ENCODE data around the gene SYNJ2.

The SYNJ2 gene

GRCh38 chr6:157982563-157983405, 1.1 kb downstream of the SYNJ2 start:
- DNase-seq (ENCODE audit: low read depth in 2 of 2): peak; percentile 59 to 62
- peak overlapping the region; percentile 69 to 79 for H3K4me3 ChIP-seq (replicated peaks in 1 of 2; ENCODE audit: low read depth in 2 of 2, low read length in 2 of 2)
- TF ChIP-seq CTCF (IDR thresholded peaks at IDR 0.05; ENCODE audit: low read depth, low read length): peak; percentile 55

- DNase-seq (ENCODE audit: low read depth in 2 of 2): peak in 1 of 2 donors; percentile 20
- no peak for TF ChIP-seq CTCF (IDR thresholded peaks at IDR 0.05; ENCODE audit: low read depth, low read length)
- H3K4me3 ChIP-seq (replicated peaks in 1 of 2; ENCODE audit: low read depth in 2 of 2, low read length in 2 of 2): peak overlapping the region in 1 of 2 donors; percentile 79
Measured at GRCh38 chr6:157983406-157984119, 1.9 kb downstream of the SYNJ2 start.

GRCh38 chr6:157984128-157984527, 2.5 kb downstream of the SYNJ2 start:
- H3K4me3 ChIP-seq (replicated peaks in 1 of 2; ENCODE audit: low read depth in 2 of 2, low read length in 2 of 2): no peak overlapping the region
- DNase-seq (ENCODE audit: low read depth in 2 of 2): no peak
- TF ChIP-seq CTCF (IDR thresholded peaks at IDR 0.05; ENCODE audit: low read depth, low read length): no peak

- no peak overlapping the region for H3K4me3 ChIP-seq (replicated peaks in 1 of 2; ENCODE audit: low read depth in 2 of 2, low read length in 2 of 2)
- no peak for DNase-seq (ENCODE audit: low read depth in 2 of 2)
- no peak for TF ChIP-seq CTCF (IDR thresholded peaks at IDR 0.05; ENCODE audit: low read depth, low read length)
Measured at GRCh38 chr6:157984686-157985225, 3.1 kb downstream of the SYNJ2 start.

GRCh38 chr6:157985378-157986155, 3.9 kb downstream of the SYNJ2 start:
- no peak overlapping the region for H3K4me3 ChIP-seq (replicated peaks in 1 of 2; ENCODE audit: low read depth in 2 of 2, low read length in 2 of 2)
- no peak for DNase-seq (ENCODE audit: low read depth in 2 of 2)
- TF ChIP-seq CTCF (IDR thresholded peaks at IDR 0.05; ENCODE audit: low read depth, low read length): no peak
